GM12865 (cell line): ENCODE data around the gene PGAP1.

ENCODE experiments used
- DNase-seq: peaks from one replicate; pipeline ENCODE4 v3.0.0; 2010; ENCODE audit warnings: low read depth
- H3K4me3 ChIP-seq: 2 replicates; pipeline ENCODE4 v1.5.1; 2011; ENCODE audit warnings: mild to moderate bottlenecking, low read depth, low read length, control low read depth
- TF ChIP-seq, protein P1 (sequence below): IDR thresholded peaks from 2 replicates; pipeline ENCODE4 v1.5.1; 2011; ENCODE audit warnings: low read length, control low read depth, low read depth, inconsistent platforms; ENCODE audit not compliant: insufficient read depth; ENCODE audit errors: missing control alignments

Gene PGAP1

DNA sequence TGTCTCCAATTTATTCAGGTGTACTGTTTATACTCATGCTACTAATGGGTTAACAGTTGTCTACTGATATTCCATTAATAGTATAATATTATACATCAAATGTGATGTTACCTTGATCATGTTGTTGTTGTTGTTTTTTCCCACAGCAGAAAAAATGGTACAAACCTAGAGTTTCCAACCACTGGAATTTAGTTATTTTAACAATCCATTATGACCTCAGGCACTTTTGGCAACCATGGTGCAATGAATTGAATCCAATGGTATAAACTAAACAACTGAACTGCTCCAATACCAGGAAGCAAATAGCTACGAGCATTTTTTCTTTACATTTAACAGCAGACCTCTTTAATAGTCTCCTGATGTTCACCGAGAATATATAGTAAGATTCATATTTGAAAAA, 86.3 kb downstream of the PGAP1 start:
- TF ChIP-seq, protein P1, sequence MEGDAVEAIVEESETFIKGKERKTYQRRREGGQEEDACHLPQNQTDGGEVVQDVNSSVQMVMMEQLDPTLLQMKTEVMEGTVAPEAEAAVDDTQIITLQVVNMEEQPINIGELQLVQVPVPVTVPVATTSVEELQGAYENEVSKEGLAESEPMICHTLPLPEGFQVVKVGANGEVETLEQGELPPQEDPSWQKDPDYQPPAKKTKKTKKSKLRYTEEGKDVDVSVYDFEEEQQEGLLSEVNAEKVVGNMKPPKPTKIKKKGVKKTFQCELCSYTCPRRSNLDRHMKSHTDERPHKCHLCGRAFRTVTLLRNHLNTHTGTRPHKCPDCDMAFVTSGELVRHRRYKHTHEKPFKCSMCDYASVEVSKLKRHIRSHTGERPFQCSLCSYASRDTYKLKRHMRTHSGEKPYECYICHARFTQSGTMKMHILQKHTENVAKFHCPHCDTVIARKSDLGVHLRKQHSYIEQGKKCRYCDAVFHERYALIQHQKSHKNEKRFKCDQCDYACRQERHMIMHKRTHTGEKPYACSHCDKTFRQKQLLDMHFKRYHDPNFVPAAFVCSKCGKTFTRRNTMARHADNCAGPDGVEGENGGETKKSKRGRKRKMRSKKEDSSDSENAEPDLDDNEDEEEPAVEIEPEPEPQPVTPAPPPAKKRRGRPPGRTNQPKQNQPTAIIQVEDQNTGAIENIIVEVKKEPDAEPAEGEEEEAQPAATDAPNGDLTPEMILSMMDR = no peak
- DNase-seq = no peak
- H3K4me3 ChIP-seq = no peak overlapping the region

DNA sequence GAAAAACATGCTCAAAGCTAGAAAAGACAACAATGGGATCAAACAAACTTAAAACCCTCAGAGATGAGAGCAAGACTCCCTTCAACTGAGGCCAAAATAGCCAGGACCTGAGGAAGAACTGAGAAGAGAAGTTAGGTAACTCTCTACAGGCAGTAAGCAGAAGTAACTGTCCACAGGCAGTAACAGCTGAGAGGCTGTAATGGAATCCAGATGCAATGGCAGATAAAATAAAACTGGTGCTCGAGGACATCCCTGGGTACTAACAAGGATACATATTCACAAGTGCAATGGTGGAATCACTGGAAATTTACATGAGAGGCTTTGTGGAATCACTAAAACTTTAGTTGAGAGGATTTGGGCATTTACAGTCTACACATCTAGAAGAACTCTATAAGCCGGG, 86.9 kb downstream of the PGAP1 start:
- no peak overlapping the region for H3K4me3 ChIP-seq
- no peak for DNase-seq
- TF ChIP-seq, protein P1 = no peak

DNA sequence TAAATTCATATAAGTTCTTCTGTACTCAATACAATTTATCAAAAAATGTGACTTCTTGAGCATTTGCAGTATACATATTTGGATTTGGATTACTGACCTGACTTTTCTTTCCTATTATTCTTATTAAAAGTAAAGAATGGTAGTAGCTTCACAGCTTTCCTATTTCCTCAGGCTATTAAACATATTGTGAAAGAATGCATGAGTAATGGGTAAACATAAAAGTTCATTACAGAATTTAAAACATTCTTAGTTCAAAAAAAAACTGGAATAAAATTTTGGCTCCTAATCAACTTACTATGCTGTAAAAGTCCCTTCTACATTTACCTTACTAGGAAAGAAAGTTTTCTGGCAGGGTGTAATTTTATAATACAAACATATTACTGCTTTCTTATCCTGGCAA, 90.1 kb downstream of the PGAP1 start:
- TF ChIP-seq, protein P1 = no peak
- no peak for DNase-seq
- no peak overlapping the region for H3K4me3 ChIP-seq

DNA sequence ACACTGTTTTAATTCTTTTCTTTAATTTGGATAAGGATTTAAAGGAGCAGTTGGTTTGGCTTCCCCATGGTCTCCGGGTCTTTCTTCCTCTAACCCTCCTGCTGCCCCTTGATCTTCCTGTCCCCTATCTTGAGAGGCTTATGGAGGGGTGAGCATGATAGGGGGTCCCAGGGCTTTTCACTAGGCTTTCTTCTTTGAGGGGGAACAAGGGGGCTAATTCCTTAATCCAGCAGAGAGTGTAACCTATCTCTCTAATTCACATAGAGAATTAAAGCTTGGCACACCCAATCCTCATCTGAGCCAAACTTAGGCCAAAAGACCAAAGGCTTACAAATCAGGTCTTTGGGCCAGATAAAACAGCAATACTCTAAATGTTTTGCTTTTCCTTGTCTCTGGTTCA, 95.8 kb downstream of the PGAP1 start:
- H3K4me3 ChIP-seq = no peak overlapping the region
- TF ChIP-seq, protein P1 = no peak
- DNase-seq = no peak

DNA sequence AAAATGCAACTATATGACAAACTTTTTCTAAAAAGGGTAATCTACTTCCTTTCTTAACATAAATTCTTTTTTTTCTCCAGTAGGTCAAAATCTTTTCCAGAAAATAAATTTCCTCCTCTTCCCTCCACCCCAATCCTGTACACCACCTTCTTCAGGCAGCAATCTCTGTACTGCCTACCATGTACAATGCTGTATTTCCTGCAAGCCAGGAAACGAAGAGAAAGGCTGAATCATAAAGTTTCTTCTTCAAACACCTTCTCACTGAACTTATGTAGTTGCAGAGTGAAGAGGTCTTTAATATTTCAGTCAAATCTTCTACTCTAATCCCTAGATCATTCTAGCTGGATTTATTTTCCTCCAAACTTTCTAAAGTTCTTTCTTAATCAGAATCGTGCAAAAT, 99.2 kb downstream of the PGAP1 start:
- TF ChIP-seq, protein P1 = no peak
- H3K4me3 ChIP-seq = no peak overlapping the region
- DNase-seq = no peak

DNA sequence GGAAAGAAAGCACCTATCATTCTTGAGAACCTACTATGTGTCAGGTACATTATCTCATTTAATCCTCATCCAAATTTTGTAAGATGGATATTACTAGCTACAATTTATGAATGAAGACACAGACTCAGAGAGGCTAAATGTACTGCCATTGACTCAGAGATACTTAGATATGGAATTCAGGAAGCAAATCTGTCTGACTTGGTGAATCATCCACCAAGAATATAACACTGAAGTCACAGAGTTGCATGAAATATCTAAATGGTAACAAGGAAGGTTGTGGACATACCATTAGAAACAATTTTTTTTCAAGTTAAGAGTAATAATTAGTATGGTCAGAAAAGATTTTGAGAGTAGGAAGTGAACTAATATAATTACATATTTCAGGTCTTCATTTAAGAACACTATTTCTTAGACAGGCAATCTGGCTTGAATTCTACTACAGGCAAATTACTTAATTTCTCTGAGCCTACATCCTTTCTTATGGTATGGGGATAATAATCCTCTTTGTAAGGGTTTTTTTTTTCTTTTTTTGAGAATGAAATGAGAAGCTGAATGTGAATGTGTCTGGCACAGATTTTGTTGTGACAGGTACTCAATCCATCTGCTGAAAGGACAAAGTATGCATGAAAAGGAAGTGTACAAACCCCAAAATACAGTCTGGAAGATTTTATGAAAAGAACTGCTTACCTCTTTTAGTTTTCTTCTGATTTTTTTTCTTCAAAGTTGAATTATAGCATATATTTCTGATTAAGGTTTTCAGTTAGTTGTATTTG, 102.6 kb downstream of the PGAP1 start:
- DNase-seq = no peak
- no peak overlapping the region for H3K4me3 ChIP-seq
- TF ChIP-seq, protein P1 = no peak

DNA sequence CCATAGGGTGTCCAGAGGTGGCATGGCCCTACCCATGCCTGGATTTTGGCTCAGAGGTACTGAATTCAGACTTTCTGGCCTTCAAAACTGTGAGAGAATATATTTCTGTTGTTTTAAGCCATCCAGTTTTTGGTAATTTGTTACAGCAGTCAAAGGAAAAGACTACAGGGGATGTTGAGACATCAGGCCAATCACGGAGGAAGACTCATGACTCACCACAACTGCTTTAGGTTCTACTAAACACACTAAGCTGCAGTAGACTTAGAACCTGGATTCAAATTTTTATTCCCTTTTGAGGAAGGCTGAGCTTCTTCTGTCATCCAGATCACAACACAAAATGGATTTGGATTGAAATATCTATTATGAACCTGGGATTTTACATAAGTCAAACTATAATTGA, 105.3 kb downstream of the PGAP1 start:
- no peak overlapping the region for H3K4me3 ChIP-seq
- TF ChIP-seq, protein P1 = no peak
- DNase-seq = no peak
